Body of pancreas (tissue), 4 donors: ENCODE measurements around the gene FCGR2B. TPM values are rescaled to one million over a fixed set of nuclear protein-coding genes. Genes with fewer than 3 reads are reported as not detected.
"Not testable (repeated sequence)": the region's sequence is repeated elsewhere in the genome, so short reads cannot be mapped to it uniquely, and the experiment has no call there.

Experiments used
- ATAC-seq: fragments of 150-250 bp; one replicate; pipeline ENCODE4 v1.9.1; 2016
- DNase-seq, 4 donors: peaks; one replicate each; pipeline ENCODE4 v3.0.0-alpha.2; 2019
- H3K27ac ChIP-seq, 4 donors: fragments of 200-600 bp; sonication (generic); 1 replicate in 3 of 4; 2 replicates in 1 of 4; pipeline versions ENCODE4 v1.5.1 to v1.6.1; 2016 to 2019; ENCODE audit warnings: mild to moderate bottlenecking in 1 of 4, mixed read lengths in 1 of 4, moderate library complexity in 1 of 4
- H3K27me3 ChIP-seq, 2 donors: fragments of 200-600 bp; sonication (generic); one replicate each; pipeline ENCODE4 v1.6.0; 2016; ENCODE audit warnings: mild to moderate bottlenecking in 1 of 2
- H3K36me3 ChIP-seq, 2 donors: fragments of 200-600 bp; sonication (generic); replicated peaks in 1 of 2; 2 replicates each; pipeline ENCODE4 v1.5.1; 2016; ENCODE audit warnings: low read depth in 2 of 2; ENCODE audit not compliant: insufficient read depth in 1 of 2
- H3K4me1 ChIP-seq: fragments of 200-600 bp; sonication (generic); one replicate; pipeline ENCODE4 v1.6.0; 2016
- H3K4me3 ChIP-seq, 2 donors: fragments of 200-600 bp; sonication (generic); 1 replicate in 1 of 2; 2 replicates in 1 of 2; pipeline ENCODE4 v1.5.1; 2016 to 2019
- H3K9me3 ChIP-seq, 3 donors: fragments of 200-600 bp; sonication (generic); 1 replicate in 2 of 3; 2 replicates in 1 of 3; pipeline ENCODE4 v1.5.1; 2016
- CTCF ChIP-seq, 7 experiments: fragments of 450-650 bp in 4 of 7; fragments of 200-600 bp in 3 of 7; sonication (generic) in 3 of 7; IDR thresholded peaks; one replicate each; pipeline ENCODE4 v1.5.1; 2016 to 2019; ENCODE audit warnings: antibody characterized with exemption in 7 of 7
- WGBS, 2 donors: methylation state at CpG; one replicate each; pipeline ENCODE4 v1.1.5; 2017; 5-methylcytosine and 5-hydroxymethylcytosine counted together
- intact Hi-C: fragments of 100-400 bp; cut with DNase I; formaldehyde crosslinking; loops from one replicate; pipeline ENCODE4 v1.15.1; 2023
- total RNA-seq, 2 donors: library from RNA; depleted of rRNA; stranded (reverse); fragments of >200 nt; gene quantifications; one replicate each; pipeline ENCODE4 v1.1.0, GENCODE V29; 2016

The FCGR2B gene
- total RNA-seq, 2 donors from 2014 or later: 1.3 to 7.8 TPM

DNA sequence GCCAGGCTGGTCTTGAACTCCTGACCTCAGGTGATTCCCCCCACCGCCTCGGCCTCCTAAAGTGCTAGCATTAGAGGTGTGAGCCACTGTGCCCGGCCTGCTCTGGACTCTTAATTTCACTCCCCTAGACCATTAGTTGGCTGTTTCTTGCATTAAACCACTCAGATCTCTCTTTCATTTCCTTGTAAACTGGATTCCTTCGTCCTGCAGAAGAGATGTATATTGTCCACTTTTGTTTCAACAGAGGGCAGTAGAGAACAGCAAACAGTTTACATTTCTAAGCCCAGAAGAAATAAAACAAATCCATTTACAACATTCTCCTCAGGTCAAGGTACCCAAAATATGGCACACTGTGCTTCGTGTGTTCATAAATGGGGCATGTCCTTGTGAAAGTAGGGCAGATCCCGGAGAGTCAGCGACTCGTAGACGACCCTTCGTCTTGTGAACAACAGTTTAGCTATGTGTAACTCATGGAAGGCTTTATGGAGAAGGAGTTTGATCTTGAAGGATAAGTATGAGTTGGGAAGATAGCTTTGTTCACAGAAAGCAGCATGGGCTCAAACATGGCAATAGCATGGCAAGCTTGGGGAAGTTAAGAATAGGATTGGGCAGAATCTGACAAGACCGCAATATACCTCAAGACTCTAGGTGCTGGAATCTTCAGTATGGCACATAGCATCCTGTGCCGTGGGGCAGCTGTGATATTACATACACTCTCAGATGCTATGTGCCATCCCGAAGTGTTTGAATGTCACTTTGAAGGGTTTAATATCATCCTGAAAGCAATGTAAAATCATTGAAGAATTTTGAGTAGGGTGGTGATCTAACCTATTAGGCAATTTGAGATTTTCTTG lies 15.2 kb upstream of the FCGR2B start:
- DNase-seq: not testable (repeated sequence)

GRCh38 chr1:161653541-161653940 lies 9.4 kb upstream of the FCGR2B start:
- WGBS, 2 donors: 33 to 39% methylated on average over 2 of the region's 7 CpGs
- H3K9me3 ChIP-seq, ATAC-seq, H3K4me3 ChIP-seq, H3K27ac ChIP-seq, H3K27me3 ChIP-seq, H3K36me3 ChIP-seq, DNase-seq, intact Hi-C loops, H3K4me1 ChIP-seq: not testable (repeated sequence)

More for the DNA sequence above, 15.2 kb upstream of the FCGR2B start:
- H3K9me3 ChIP-seq, H3K27me3 ChIP-seq, H3K4me3 ChIP-seq, intact Hi-C loops, H3K27ac ChIP-seq, H3K36me3 ChIP-seq, H3K4me1 ChIP-seq: not testable (repeated sequence)
- peak in 3 of 7 experiments; percentile 31 to 54 (median 32) for TF ChIP-seq CTCF (IDR thresholded peaks at IDR 0.05)
- peak; percentile 35 for ATAC-seq
- WGBS, 2 donors: 16 to 39% methylated on average over 5 to 11 of the region's 13 CpGs

DNA sequence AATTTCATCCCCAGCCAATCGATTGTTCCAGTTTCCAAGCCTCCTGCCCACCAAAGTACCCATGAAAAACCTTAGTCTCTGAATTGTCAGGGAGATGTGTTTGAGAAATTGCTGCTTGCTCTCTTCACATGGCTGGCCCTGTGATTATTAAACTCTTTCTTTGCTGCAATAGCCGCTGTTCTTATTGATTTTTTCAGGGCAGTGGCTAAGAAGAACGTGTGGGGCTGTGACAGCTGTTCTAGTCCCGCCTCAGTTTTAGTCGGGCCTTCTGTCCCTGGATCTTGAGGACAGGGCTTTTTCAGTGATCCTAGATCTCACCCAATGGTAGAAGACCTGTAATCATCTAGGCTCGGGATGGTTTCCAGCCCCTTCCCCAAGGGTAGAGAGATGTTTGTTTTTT lies 9.0 kb upstream of the FCGR2B start:
- 28 to 31% methylated on average over 1 to 6 of the region's 6 CpGs for WGBS, 2 donors
- H3K9me3 ChIP-seq, intact Hi-C loops, DNase-seq, H3K36me3 ChIP-seq, H3K27me3 ChIP-seq, ATAC-seq, H3K27ac ChIP-seq, H3K4me1 ChIP-seq, H3K4me3 ChIP-seq: not testable (repeated sequence)

GRCh38 chr1:161658524-161658923 lies 4.4 kb upstream of the FCGR2B start:
- H3K36me3 ChIP-seq, H3K4me3 ChIP-seq, intact Hi-C loops, H3K27ac ChIP-seq, H3K4me1 ChIP-seq, H3K27me3 ChIP-seq, DNase-seq, ATAC-seq, H3K9me3 ChIP-seq: not testable (repeated sequence)

GRCh38 chr1:161661660-161662311 lies 1.2 kb upstream of the FCGR2B start:
- H3K36me3 ChIP-seq, H3K9me3 ChIP-seq, H3K27ac ChIP-seq, H3K4me3 ChIP-seq, H3K4me1 ChIP-seq, DNase-seq, H3K27me3 ChIP-seq, intact Hi-C loops, ATAC-seq: not testable (repeated sequence)
- 53% methylated on average over 3 of the region's 9 CpGs; no CpG with 5 or more reads in 1 of the 2 donors for WGBS, 2 donors

DNA sequence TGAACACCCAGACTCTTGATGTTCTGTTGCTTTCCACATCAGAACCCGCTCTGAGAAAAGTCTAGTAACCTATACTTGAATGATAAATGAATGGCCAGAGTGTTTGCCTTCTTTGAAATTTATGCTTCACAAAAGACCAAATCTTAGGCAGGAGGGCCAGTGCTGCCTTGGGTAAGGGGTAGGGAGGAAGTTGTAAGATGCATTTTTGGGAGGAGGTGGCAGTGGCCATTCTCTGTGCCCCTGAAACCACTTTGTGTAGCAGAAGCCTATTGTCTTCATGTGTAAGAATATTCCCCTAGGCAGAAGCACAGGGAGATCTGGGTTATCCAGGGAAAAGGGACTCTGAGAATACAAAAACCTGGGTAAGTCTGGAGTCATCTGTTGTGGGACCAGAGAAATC lies 626 bp downstream of the FCGR2B start:
- H3K9me3 ChIP-seq, H3K4me1 ChIP-seq, H3K27me3 ChIP-seq, DNase-seq, intact Hi-C loops, H3K36me3 ChIP-seq, H3K4me3 ChIP-seq, ATAC-seq, H3K27ac ChIP-seq: not testable (repeated sequence)
- no CpG with 5 or more reads among the region's 1 CpG for WGBS, 2 donors

- intact Hi-C loops: not testable (repeated sequence)
Observed at GRCh38 chr1:161664689-161665088, 1.7 kb downstream of the FCGR2B start.

DNA sequence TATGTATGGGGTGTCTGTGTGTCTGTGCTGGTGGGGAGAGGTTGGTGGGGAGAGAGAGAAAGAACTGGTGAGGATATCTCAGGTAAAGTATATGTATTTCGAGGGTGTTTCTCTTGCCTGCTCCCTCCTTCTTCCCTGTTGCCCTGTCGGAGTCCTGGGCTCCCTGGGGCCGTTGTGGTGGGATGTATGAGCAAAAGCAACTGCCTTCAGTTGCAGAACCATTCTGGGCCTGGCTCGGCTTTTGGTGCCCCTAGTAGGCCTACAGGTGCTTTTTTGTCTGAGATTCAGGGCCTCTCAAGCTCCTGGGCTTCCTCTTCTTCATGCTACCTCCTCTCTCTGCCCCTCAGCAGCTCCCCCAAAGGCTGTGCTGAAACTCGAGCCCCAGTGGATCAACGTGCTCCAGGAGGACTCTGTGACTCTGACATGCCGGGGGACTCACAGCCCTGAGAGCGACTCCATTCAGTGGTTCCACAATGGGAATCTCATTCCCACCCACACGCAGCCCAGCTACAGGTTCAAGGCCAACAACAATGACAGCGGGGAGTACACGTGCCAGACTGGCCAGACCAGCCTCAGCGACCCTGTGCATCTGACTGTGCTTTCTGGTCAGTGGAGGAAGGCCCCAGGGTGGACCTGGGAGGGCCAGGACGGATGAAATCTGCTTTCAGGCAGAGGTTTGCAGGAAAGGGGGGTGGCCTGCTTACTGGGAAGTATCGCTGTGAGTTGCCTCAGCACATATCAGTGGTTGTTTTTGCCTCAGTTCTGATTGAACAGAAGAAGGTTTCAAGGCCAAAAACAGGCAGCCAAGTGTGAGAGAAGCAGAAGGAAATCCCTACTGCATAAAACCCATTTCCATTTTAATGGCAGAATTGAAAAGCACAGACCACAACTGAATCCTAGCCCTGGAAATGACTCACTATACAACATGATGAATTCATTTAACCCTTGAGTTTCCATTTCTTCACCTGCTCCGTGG lies 8.4 kb downstream of the FCGR2B start:
- intact Hi-C loops, H3K27me3 ChIP-seq, H3K9me3 ChIP-seq, H3K27ac ChIP-seq, DNase-seq, H3K36me3 ChIP-seq, H3K4me1 ChIP-seq, ATAC-seq, H3K4me3 ChIP-seq: not testable (repeated sequence)
- 53 to 55% methylated on average over 9 to 13 of the region's 15 CpGs for WGBS, 2 donors

More at GRCh38 chr1:161664689-161665088, 1.7 kb downstream of the FCGR2B start:
- H3K4me3 ChIP-seq, H3K27me3 ChIP-seq, DNase-seq, H3K36me3 ChIP-seq, H3K27ac ChIP-seq, H3K4me1 ChIP-seq, ATAC-seq, H3K9me3 ChIP-seq: not testable (repeated sequence)
- no CpG with 5 or more reads among the region's 4 CpGs for WGBS, 2 donors

- intact Hi-C loops, H3K4me1 ChIP-seq, H3K4me3 ChIP-seq, H3K27me3 ChIP-seq, H3K27ac ChIP-seq, ATAC-seq, H3K9me3 ChIP-seq, DNase-seq, H3K36me3 ChIP-seq: not testable (repeated sequence)
- WGBS, 2 donors: 96% methylated on average over 4 of the region's 7 CpGs; no CpG with 5 or more reads in 1 of the 2 donors
Observed at GRCh38 chr1:161673437-161673836, 10.5 kb downstream of the FCGR2B start.

DNA sequence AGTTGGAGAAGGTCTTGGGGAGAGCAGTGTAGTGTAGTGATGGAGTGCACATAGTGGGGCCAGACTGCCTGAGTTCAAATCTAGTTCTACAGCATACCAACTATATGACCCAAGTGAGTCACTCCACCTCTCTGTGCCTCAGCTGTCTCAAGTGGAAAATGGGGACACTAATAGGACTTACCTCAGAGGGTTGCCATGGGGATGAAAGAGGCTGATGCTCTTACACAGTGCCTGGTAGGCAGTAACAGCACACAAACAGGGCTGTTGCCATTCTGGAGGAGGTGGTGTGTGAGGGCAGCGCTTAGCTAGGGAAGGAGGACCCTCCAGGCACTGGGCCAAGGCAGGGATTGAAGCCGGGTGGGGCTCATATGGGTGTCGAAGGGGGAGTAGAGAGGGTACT lies 11.5 kb downstream of the FCGR2B start:
- H3K27ac ChIP-seq, H3K9me3 ChIP-seq, H3K4me1 ChIP-seq, ATAC-seq, intact Hi-C loops, H3K36me3 ChIP-seq, H3K27me3 ChIP-seq, H3K4me3 ChIP-seq, DNase-seq: not testable (repeated sequence)
- WGBS, 2 donors: 92 to 93% methylated on average over 3 of the region's 3 CpGs
